ENCODE data around the gene CEACAM18.

The CEACAM18 gene

DNA sequence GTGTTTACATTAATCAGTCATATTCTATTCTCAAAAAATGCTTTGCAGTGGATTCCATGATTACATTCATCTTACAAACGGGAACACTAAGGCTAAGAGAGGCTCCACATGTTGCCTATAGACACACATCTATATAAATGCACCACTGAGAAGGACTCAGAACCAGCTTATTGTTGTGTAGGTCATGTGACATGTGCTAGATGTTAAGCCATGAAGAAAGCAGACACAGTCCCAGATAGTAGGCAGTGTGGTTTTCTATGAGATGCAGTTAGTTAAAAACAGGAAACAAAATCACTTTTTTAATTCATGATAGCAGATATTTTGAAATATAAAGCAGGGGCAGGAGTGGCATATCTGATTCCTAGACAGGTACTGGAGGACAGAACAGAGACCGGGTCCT is 42.4 kb downstream of the CEACAM18 start:
- Histone ChIP-seq H3K27me3 (ENCODE audit: insufficient read depth, low read length) (no peaks in the 10 kb centered on the region), H3K9me3 (ENCODE audit: low read length) (no peaks in the 10 kb centered on the region), H3K79me2 (ENCODE audit: insufficient read depth, low read length) (no peaks in the 10 kb centered on the region), H3K4me3 (ENCODE audit: low read depth, low read length, poor library complexity, severe bottlenecking) (no peak overlapping the region), H3K4me2 (ENCODE audit: low read length) (no peak overlapping the region), H3F3A (ENCODE audit: insufficient read depth, low read length) (no peaks in the 10 kb centered on the region), H2AFZ (ENCODE audit: low read length) (no peak overlapping the region), H3K9ac (ENCODE audit: low read length) (no peak overlapping the region), H3K36me3 (ENCODE audit: insufficient read depth, low read length) (no peaks in the 10 kb centered on the region), H3K27ac (ENCODE audit: low read depth, low read length, poor library complexity, severe bottlenecking) (no peak overlapping the region), H4K20me1 (ENCODE audit: insufficient read depth, low read length) (no peaks in the 10 kb centered on the region), H3K4me1 (ENCODE audit: insufficient read depth, low read length, severe bottlenecking) (no peaks in the 10 kb centered on the region), H3K9me2 (ENCODE audit: low read depth, low read length) (no peaks in the 10 kb centered on the region)
- TF ChIP-seq, protein P1, sequence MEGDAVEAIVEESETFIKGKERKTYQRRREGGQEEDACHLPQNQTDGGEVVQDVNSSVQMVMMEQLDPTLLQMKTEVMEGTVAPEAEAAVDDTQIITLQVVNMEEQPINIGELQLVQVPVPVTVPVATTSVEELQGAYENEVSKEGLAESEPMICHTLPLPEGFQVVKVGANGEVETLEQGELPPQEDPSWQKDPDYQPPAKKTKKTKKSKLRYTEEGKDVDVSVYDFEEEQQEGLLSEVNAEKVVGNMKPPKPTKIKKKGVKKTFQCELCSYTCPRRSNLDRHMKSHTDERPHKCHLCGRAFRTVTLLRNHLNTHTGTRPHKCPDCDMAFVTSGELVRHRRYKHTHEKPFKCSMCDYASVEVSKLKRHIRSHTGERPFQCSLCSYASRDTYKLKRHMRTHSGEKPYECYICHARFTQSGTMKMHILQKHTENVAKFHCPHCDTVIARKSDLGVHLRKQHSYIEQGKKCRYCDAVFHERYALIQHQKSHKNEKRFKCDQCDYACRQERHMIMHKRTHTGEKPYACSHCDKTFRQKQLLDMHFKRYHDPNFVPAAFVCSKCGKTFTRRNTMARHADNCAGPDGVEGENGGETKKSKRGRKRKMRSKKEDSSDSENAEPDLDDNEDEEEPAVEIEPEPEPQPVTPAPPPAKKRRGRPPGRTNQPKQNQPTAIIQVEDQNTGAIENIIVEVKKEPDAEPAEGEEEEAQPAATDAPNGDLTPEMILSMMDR (IDR thresholded peaks at IDR 0.05; ENCODE audit: low read length) = no peak
- no peak for TF ChIP-seq EZH2 (IDR thresholded peaks at IDR 0.05; ENCODE audit: borderline replicate concordance, low read length)

DNA sequence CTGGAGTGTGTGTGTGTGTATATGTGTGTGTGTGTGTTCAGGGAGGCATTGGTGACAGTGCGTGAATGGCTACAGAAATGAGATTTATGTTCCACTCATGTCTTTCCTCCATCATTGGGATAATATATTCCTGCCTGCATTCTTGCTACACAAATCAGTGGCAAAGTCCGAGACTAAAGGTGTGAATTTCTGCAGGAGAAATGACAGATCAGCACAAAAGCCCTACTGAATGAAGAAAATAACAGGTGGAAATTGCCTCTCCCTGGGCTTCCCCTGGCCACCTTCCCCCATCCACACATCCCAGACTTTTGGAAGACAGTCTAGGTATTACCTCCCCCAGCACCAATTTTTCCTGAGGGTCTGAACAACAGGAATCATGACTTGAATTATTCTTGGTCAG is 43.0 kb downstream of the CEACAM18 start:
- Histone ChIP-seq H2AFZ (ENCODE audit: low read length) (no peak overlapping the region), H3K27ac (ENCODE audit: low read depth, low read length, poor library complexity, severe bottlenecking) (no peak overlapping the region), H3K4me3 (ENCODE audit: low read depth, low read length, poor library complexity, severe bottlenecking) (no peak overlapping the region), H3K4me2 (ENCODE audit: low read length) (no peak overlapping the region), H3F3A (ENCODE audit: insufficient read depth, low read length) (no peaks in the 10 kb centered on the region), H3K9me2 (ENCODE audit: low read depth, low read length) (no peaks in the 10 kb centered on the region), H3K9me3 (ENCODE audit: low read length) (no peaks in the 10 kb centered on the region), H4K20me1 (ENCODE audit: insufficient read depth, low read length) (no peaks in the 10 kb centered on the region), H3K79me2 (ENCODE audit: insufficient read depth, low read length) (no peaks in the 10 kb centered on the region), H3K4me1 (ENCODE audit: insufficient read depth, low read length, severe bottlenecking) (no peaks in the 10 kb centered on the region), H3K36me3 (ENCODE audit: insufficient read depth, low read length) (no peaks in the 10 kb centered on the region), H3K9ac (ENCODE audit: low read length) (no peak overlapping the region), H3K27me3 (ENCODE audit: insufficient read depth, low read length) (no peaks in the 10 kb centered on the region)
- no peak for TF ChIP-seq EZH2 (IDR thresholded peaks at IDR 0.05; ENCODE audit: borderline replicate concordance, low read length)
- TF ChIP-seq, protein P1 (IDR thresholded peaks at IDR 0.05; ENCODE audit: low read length) = no peak

DNA sequence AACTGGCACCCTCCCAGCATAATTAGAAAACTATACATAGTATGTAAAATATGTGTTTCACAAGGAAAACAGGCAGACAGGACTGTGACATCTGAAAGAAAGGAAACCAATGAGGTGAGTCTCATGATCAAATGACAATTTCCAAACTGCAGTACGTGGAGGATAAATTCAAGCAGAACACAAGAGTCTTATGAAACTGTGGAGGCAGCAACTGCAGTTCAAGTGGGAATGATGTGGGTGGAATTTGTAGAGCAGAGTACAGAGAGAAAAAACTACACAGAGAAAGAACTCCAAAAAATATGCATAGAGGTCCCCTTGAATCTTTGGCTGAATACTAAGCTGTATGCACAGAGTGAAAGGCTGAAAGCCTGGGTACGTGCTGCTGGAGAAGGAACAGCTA is 43.4 kb downstream of the CEACAM18 start:
- Histone ChIP-seq H3K9me3 (ENCODE audit: low read length) (no peaks in the 10 kb centered on the region), H3K4me3 (ENCODE audit: low read depth, low read length, poor library complexity, severe bottlenecking) (no peak overlapping the region)

More for the DNA sequence above, 43.4 kb downstream of the CEACAM18 start:
- Histone ChIP-seq H3K9me2 (ENCODE audit: low read depth, low read length) (no peaks in the 10 kb centered on the region), H3K36me3 (ENCODE audit: insufficient read depth, low read length) (no peaks in the 10 kb centered on the region), H2AFZ (ENCODE audit: low read length) (no peak overlapping the region), H3K9ac (ENCODE audit: low read length) (no peak overlapping the region), H4K20me1 (ENCODE audit: insufficient read depth, low read length) (no peaks in the 10 kb centered on the region), H3K4me2 (ENCODE audit: low read length) (no peak overlapping the region), H3K4me1 (ENCODE audit: insufficient read depth, low read length, severe bottlenecking) (no peaks in the 10 kb centered on the region), H3K79me2 (ENCODE audit: insufficient read depth, low read length) (no peaks in the 10 kb centered on the region), H3K27me3 (ENCODE audit: insufficient read depth, low read length) (no peaks in the 10 kb centered on the region), H3K27ac (ENCODE audit: low read depth, low read length, poor library complexity, severe bottlenecking) (no peak overlapping the region), H3F3A (ENCODE audit: insufficient read depth, low read length) (no peaks in the 10 kb centered on the region)
- TF ChIP-seq, protein P1 (IDR thresholded peaks at IDR 0.05; ENCODE audit: low read length) = no peak
- TF ChIP-seq EZH2 (IDR thresholded peaks at IDR 0.05; ENCODE audit: borderline replicate concordance, low read length) = no peak
